Measurements from ENCODE around the gene NDC80.

The NDC80 gene

DNA sequence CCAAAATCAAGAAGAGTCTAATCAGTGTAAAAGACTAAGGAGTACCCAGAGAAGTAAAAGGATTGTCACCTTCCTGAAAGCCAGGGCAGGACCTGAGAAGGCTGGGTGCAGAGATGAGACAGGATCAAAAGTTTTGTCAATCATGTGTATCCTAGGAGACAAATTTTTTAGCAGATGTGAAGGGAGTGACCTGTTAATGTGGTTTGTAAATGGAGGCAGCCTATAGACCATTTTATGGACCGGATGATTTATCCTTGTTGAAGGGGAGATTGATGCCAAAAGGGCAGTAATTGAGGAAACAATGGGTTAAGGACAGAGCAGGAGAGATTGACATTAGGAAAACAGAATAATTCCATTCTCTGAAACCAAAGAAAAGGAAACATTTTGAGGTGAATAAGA is 813 bp downstream of the NDC80 start:
- peaks cover 45% of the 10 kb centered on the region for H3K4me1 Mint-ChIP-seq
- peaks cover 7% of the 10 kb centered on the region for H3K36me3 Mint-ChIP-seq (ENCODE audit: low read depth)
- no peaks in the 10 kb centered on the region for H3K9me3 Mint-ChIP-seq
- H3K27ac Mint-ChIP-seq, result peak overlapping the region; percentile 98 to 99 (median 99)
- TF ChIP-seq CTCF (IDR thresholded peaks at IDR 0.05; ENCODE audit: unreplicated experiment in 3 of 3), result no peak
- H3K27me3 Mint-ChIP-seq (ENCODE audit: low read depth), result no peaks in the 10 kb centered on the region
- H3K4me3 Mint-ChIP-seq, result peak overlapping the region; percentile 93 to 98 (median 95)

DNA sequence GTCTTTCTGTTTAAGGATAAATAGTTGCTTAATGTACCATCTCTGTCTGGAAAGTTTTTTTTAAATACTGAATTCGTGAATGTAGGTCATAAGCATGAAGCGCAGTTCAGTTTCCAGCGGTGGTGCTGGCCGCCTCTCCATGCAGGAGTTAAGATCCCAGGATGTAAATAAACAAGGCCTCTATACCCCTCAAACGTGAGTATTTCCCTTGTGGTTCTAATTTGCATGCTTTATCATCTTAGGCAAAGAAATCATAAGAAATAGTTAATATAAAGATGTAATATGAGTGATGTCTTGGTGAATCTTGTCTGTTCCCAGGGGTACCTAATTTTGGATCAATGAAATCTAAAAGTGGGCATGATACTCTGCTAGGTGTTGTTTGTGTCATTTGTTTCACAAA is 1.5 kb downstream of the NDC80 start:
- peak overlapping the region; percentile 93 to 98 (median 95) for H3K4me3 Mint-ChIP-seq
- peaks cover 11% of the 10 kb centered on the region for H3K36me3 Mint-ChIP-seq (ENCODE audit: low read depth)
- no peak for TF ChIP-seq CTCF (IDR thresholded peaks at IDR 0.05; ENCODE audit: unreplicated experiment in 3 of 3)
- H3K4me1 Mint-ChIP-seq, result peaks cover 44% of the 10 kb centered on the region
- H3K27me3 Mint-ChIP-seq (ENCODE audit: low read depth), result no peaks in the 10 kb centered on the region
- H3K9me3 Mint-ChIP-seq, result no peaks in the 10 kb centered on the region
- H3K27ac Mint-ChIP-seq, result peak overlapping the region; percentile 49 to 80 (median 76)

DNA sequence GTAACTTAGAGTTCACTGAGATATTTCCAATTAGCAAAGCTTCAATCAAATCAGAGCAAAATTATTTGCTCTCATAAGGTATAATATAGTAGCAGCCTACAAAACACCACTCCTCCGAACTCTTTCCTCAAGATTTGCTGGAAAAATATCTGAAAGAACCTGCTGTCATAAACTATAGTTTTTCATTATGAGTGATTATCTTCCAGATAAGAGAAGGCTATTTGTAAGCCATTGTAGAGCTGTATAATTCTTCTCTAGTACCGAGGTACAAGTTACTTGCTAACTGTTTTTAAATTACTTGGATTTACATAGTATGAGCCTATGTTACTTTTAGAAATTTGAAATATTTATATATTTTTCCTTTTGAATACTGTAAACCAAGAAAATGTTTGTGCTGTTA is 2.1 kb downstream of the NDC80 start:
- Mint-ChIP-seq H3K27ac (peak overlapping the region in 2 of 3 experiments; percentile 19 to 76), H3K36me3 (ENCODE audit: low read depth) (peaks cover 17% of the 10 kb centered on the region), H3K4me3 (peak overlapping the region; percentile 93 to 98 (median 95)), H3K4me1 (peaks cover 41% of the 10 kb centered on the region), H3K9me3 (no peaks in the 10 kb centered on the region), H3K27me3 (ENCODE audit: low read depth) (no peaks in the 10 kb centered on the region)
- TF ChIP-seq CTCF (IDR thresholded peaks at IDR 0.05; ENCODE audit: unreplicated experiment in 3 of 3), result no peak

DNA sequence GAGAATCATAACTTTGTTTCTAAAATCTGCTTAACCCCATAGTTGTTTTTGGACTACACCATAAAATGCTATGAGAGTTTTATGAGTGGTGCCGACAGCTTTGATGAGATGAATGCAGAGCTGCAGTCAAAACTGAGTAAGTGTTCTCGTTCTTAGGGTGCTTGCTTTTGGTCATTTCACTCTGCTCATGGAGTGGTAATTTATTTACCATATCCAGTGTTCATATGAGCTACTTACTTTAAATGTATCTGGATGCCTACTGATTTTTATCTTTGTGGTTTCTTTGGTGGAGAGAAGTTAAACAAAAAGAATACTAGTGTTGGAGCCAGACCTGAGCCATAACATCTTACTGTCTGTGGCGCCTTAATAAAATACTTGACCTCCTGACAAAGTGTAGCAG is 16.4 kb downstream of the NDC80 start:
- no peaks in the 10 kb centered on the region for H3K4me1 Mint-ChIP-seq
- no peak overlapping the region for H3K27ac Mint-ChIP-seq
- peaks cover 28% of the 10 kb centered on the region for H3K36me3 Mint-ChIP-seq (ENCODE audit: low read depth)
- no peaks in the 10 kb centered on the region for H3K9me3 Mint-ChIP-seq
- no peak overlapping the region for H3K4me3 Mint-ChIP-seq
- H3K27me3 Mint-ChIP-seq (ENCODE audit: low read depth), result no peaks in the 10 kb centered on the region
- no peak for TF ChIP-seq CTCF (IDR thresholded peaks at IDR 0.05; ENCODE audit: unreplicated experiment in 3 of 3)

- no peak overlapping the region for H3K4me3 Mint-ChIP-seq
- H3K27me3 Mint-ChIP-seq (ENCODE audit: low read depth), result no peaks in the 10 kb centered on the region
- peaks cover 30% of the 10 kb centered on the region for H3K36me3 Mint-ChIP-seq (ENCODE audit: low read depth)
Observed at GRCh38 chr18:2588666-2589344, 17.4 kb downstream of the NDC80 start.

More at GRCh38 chr18:2588666-2589344, 17.4 kb downstream of the NDC80 start:
- Mint-ChIP-seq H3K27ac (no peak overlapping the region), H3K9me3 (no peaks in the 10 kb centered on the region), H3K4me1 (no peaks in the 10 kb centered on the region)
- TF ChIP-seq CTCF (IDR thresholded peaks at IDR 0.05; ENCODE audit: unreplicated experiment in 3 of 3), result no peak

Measured in nephron (organoid).